HG03159 (cell line): Measurements from ENCODE around the gene TFG.

ENCODE experiments used
- ATAC-seq: cut with Tn5 transposase; IDR thresholded peaks from one replicate; pipeline ENCODE4 v1.9.1; 2021; ENCODE audit warnings: mild to moderate bottlenecking, moderate library complexity; ENCODE audit not compliant: unreplicated experiment

Gene TFG

GRCh38 chr3:100753846-100754245 is 44.6 kb downstream of the TFG start:
- no peak for ATAC-seq

- no peak for ATAC-seq
These were observed 45.5 kb downstream of the TFG start for GRCh38 chr3:100754563-100755334.

- no peak for ATAC-seq
These were observed 47.1 kb downstream of the TFG start for GRCh38 chr3:100756441-100756840.

- no peak for ATAC-seq
These were observed 49.9 kb downstream of the TFG start for GRCh38 chr3:100759159-100759558.

GRCh38 chr3:100759950-100760349 is 50.7 kb downstream of the TFG start:
- no peak for ATAC-seq

GRCh38 chr3:100760377-100760776 is 51.1 kb downstream of the TFG start:
- ATAC-seq, result no peak

GRCh38 chr3:100761211-100761942 is 52.1 kb downstream of the TFG start:
- peak; percentile 86 for ATAC-seq

- no peak for ATAC-seq
These were observed 52.7 kb downstream of the TFG start for GRCh38 chr3:100761951-100762350.

GRCh38 chr3:100765437-100765975 is 56.2 kb downstream of the TFG start:
- ATAC-seq, result no peak

- ATAC-seq, result no peak
These were observed 56.8 kb downstream of the TFG start for GRCh38 chr3:100766069-100766468.

- no peak for ATAC-seq
These were observed 60.4 kb downstream of the TFG start for GRCh38 chr3:100769693-100770092.

GRCh38 chr3:100775226-100775625 is 65.9 kb downstream of the TFG start:
- ATAC-seq, result no peak

GRCh38 chr3:100775669-100776068 is 66.4 kb downstream of the TFG start:
- no peak for ATAC-seq

- ATAC-seq, result no peak
These were observed 66.9 kb downstream of the TFG start for GRCh38 chr3:100776097-100776729.

- ATAC-seq, result no peak
These were observed 67.5 kb downstream of the TFG start for GRCh38 chr3:100776746-100777145.

GRCh38 chr3:100777271-100777670 is 68.0 kb downstream of the TFG start:
- ATAC-seq, result no peak

- ATAC-seq, result no peak
These were observed 70.2 kb downstream of the TFG start for GRCh38 chr3:100779480-100779879.

GRCh38 chr3:100780071-100780622 is 70.9 kb downstream of the TFG start:
- no peak for ATAC-seq

GRCh38 chr3:100781301-100781700 is 72.0 kb downstream of the TFG start:
- ATAC-seq, result no peak

GRCh38 chr3:100782348-100782747 is 73.1 kb downstream of the TFG start:
- ATAC-seq, result no peak

GRCh38 chr3:100782906-100783305 is 73.6 kb downstream of the TFG start:
- no peak for ATAC-seq
